HG03469 (cell line): Measurements from ENCODE around the gene IFT43.

Experiments used
- ATAC-seq: cut with Tn5 transposase; IDR thresholded peaks from one replicate; pipeline ENCODE4 v1.9.1; 2021; ENCODE audit warnings: mild to moderate bottlenecking, moderate library complexity, moderate number of reproducible peaks; ENCODE audit not compliant: unreplicated experiment

IFT43 gene

GRCh38 chr14:76067536-76067935, 82.0 kb downstream of the IFT43 start:
- ATAC-seq: no peak

- ATAC-seq: no peak
Measured at GRCh38 chr14:76073717-76074116, 88.2 kb downstream of the IFT43 start.

- no peak for ATAC-seq
Measured at GRCh38 chr14:76077340-76077739, 91.8 kb downstream of the IFT43 start.

- no peak for ATAC-seq
Measured at GRCh38 chr14:76078501-76078900, 92.9 kb downstream of the IFT43 start.

- ATAC-seq: no peak
Measured at GRCh38 chr14:76080025-76080424, 94.5 kb downstream of the IFT43 start.

GRCh38 chr14:76080471-76080870, 94.9 kb downstream of the IFT43 start:
- ATAC-seq: no peak

GRCh38 chr14:76081642-76082041, 96.1 kb downstream of the IFT43 start:
- no peak for ATAC-seq

GRCh38 chr14:76083796-76084765, 98.5 kb downstream of the IFT43 start:
- ATAC-seq: no peak

GRCh38 chr14:76085358-76085757, 99.8 kb downstream of the IFT43 start:
- no peak for ATAC-seq

GRCh38 chr14:76086636-76087035, 101.1 kb downstream of the IFT43 start:
- ATAC-seq: no peak

- no peak for ATAC-seq
Measured at GRCh38 chr14:76088326-76088725, 102.8 kb downstream of the IFT43 start.

GRCh38 chr14:76088771-76089571, 103.4 kb downstream of the IFT43 start:
- no peak for ATAC-seq

GRCh38 chr14:76089575-76089974, 104.0 kb downstream of the IFT43 start:
- ATAC-seq: no peak

GRCh38 chr14:76090616-76091391, 105.2 kb downstream of the IFT43 start:
- ATAC-seq: no peak

GRCh38 chr14:76093077-76093476, 107.5 kb downstream of the IFT43 start:
- no peak for ATAC-seq

GRCh38 chr14:76096257-76096656, 110.7 kb downstream of the IFT43 start:
- no peak for ATAC-seq

- no peak for ATAC-seq
Measured at GRCh38 chr14:76097547-76097946, 112.0 kb downstream of the IFT43 start.

- ATAC-seq: no peak
Measured at GRCh38 chr14:76098047-76098446, 112.5 kb downstream of the IFT43 start.

- ATAC-seq: no peak
Measured at GRCh38 chr14:76098916-76099675, 113.5 kb downstream of the IFT43 start.

GRCh38 chr14:76100236-76100635, 114.7 kb downstream of the IFT43 start:
- no peak for ATAC-seq
